ENCODE results near the gene DIP2A.

DNA sequence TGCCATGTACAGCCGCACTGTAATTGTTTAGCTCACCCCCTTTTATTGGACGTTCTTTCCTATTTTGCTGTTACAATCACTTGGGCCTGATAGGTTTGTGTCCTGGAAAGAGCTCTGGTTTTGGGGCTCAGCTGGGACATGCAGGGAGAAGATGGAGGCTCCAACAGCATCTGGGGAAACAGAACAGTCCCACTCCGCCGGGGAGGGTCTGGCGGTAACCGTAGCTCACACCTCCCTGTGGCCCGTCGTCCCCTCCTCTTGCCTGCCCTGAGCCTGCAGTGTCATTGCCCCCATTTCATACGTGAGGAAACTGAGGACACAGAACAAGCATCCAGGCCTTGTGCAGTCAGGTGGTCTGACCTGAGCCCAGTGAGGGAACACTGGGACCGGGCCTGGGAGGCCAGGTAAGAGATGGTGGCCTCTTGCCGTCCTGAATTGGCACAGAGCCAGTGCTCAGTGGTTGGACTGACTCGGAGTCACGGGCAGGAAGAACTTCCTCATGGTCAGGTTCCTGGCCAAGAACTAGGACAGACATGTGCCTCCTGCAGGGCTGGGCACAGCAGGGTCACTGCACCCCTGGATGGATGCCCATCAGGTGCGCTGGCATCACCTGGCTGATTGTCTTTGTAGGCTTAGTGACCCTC is 104.4 kb downstream of the DIP2A start:
- TF ChIP-seq, protein P1, sequence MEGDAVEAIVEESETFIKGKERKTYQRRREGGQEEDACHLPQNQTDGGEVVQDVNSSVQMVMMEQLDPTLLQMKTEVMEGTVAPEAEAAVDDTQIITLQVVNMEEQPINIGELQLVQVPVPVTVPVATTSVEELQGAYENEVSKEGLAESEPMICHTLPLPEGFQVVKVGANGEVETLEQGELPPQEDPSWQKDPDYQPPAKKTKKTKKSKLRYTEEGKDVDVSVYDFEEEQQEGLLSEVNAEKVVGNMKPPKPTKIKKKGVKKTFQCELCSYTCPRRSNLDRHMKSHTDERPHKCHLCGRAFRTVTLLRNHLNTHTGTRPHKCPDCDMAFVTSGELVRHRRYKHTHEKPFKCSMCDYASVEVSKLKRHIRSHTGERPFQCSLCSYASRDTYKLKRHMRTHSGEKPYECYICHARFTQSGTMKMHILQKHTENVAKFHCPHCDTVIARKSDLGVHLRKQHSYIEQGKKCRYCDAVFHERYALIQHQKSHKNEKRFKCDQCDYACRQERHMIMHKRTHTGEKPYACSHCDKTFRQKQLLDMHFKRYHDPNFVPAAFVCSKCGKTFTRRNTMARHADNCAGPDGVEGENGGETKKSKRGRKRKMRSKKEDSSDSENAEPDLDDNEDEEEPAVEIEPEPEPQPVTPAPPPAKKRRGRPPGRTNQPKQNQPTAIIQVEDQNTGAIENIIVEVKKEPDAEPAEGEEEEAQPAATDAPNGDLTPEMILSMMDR (IDR thresholded peaks at IDR 0.05; ENCODE audit: borderline replicate concordance, extremely low read depth, low read length, poor library complexity, severe bottlenecking): no peak
- no peak for TF ChIP-seq EZH2 (IDR thresholded peaks at IDR 0.05; ENCODE audit: borderline replicate concordance, low read depth, low read length, severe bottlenecking)

All from DND-41 (cell line).